Kidney epithelial cell (primary cell): Measurements from ENCODE around the gene LZTS3. TPM values are rescaled to one million over a fixed set of nuclear protein-coding genes. Genes with fewer than 3 reads are reported as not detected.

Experiments
- DNase-seq: peaks from one replicate; pipeline ENCODE4 v3.0.0-alpha.2; 2010; ENCODE audit warnings: low read depth
- H3K27me3 ChIP-seq: 2 replicates; pipeline ENCODE4 v1.6.0; 2011; ENCODE audit warnings: low read length; ENCODE audit not compliant: control insufficient read depth, insufficient read depth
- H3K36me3 ChIP-seq: 2 replicates; pipeline ENCODE4 v1.5.1; 2011; ENCODE audit warnings: low read length; ENCODE audit not compliant: control insufficient read depth, insufficient read depth
- H3K4me3 ChIP-seq: 2 replicates; pipeline ENCODE4 v1.5.1; 2011; ENCODE audit warnings: low read depth, mild to moderate bottlenecking, control low read depth, low read length
- CTCF ChIP-seq: IDR thresholded peaks from 2 replicates; pipeline ENCODE4 v1.5.1; 2011; ENCODE audit warnings: mild to moderate bottlenecking, moderate library complexity, low read length, control low read depth, inconsistent platforms; ENCODE audit not compliant: insufficient read depth, poor library complexity, severe bottlenecking
- total RNA-seq: library from RNA; depleted of rRNA; stranded (reverse); fragments of >200 nt; gene quantifications from 2 replicates; pipeline ENCODE4 v1.2.3, GENCODE V29; 2015

Gene LZTS3
- total RNA-seq, 1 donor from 2014 or later, result 10.4 TPM

- H3K4me3 ChIP-seq, result no peak overlapping the region
- H3K36me3 ChIP-seq, result no peaks in the 10 kb centered on the region
- TF ChIP-seq CTCF, result no peak
- H3K27me3 ChIP-seq, result no peaks in the 10 kb centered on the region
- no peak for DNase-seq
Measured at GRCh38 chr20:3150908-3151307, 22.4 kb downstream of the LZTS3 start.

DNA sequence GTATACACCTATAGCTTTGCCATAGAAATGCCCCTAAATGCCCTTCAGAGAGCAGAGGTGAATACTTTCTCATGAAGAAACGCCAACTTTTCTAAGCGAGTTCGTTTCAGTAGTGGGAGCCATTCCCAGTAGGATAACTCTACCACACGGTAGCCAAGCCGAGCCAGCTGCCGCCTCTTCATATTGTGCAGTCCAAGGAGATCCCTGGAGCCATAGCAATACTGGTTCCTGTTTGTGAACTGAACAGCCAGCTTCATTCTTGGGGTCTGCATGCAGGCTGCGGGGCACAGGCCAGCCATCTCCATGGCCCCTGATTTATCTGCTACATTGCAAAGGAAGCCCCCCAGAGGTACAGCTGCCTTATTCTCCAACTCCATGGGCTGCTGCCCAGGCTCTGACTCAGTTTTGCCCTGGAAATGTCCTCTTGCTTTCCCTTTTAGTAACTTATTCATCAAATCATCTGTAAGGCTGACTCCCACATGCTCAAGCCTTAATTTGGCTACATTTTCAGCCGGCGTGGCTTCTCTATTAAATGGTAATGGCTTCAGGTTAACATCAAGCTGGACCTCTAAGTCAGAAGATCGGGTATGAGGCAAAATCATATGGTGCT, 26.5 kb downstream of the LZTS3 start:
- Histone ChIP-seq H3K4me3 (no peak overlapping the region), H3K36me3 (no peaks in the 10 kb centered on the region), H3K27me3 (no peaks in the 10 kb centered on the region)
- TF ChIP-seq CTCF, result no peak
- no peak for DNase-seq

GRCh38 chr20:3141757-3142156, 31.6 kb downstream of the LZTS3 start:
- no peaks in the 10 kb centered on the region for H3K36me3 ChIP-seq
- no peak overlapping the region for H3K4me3 ChIP-seq
- no peak for DNase-seq
- no peak for TF ChIP-seq CTCF
- no peaks in the 10 kb centered on the region for H3K27me3 ChIP-seq

DNA sequence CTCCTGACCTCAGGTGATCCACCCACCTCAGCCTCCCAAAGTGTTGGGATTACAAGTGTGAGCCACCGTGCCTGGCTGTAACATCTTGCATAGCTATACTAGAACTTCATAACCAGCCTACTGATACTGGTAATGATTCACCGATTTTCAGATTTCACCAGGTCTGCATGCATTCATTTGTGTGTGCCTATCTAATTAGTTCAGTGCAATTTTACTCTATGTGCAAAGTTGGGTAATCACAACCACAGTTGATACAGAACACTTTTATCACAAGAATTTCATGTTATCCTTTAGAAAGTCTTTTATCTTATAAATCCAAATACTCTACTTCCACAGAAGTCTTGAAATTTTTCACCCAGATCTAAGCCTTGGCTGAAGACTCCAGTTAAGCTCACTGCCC, 35.9 kb downstream of the LZTS3 start:
- Histone ChIP-seq H3K4me3 (no peak overlapping the region), H3K36me3 (no peaks in the 10 kb centered on the region), H3K27me3 (no peaks in the 10 kb centered on the region)
- TF ChIP-seq CTCF, result no peak
- no peak for DNase-seq

- no peak for DNase-seq
- H3K27me3 ChIP-seq, result no peaks in the 10 kb centered on the region
- H3K4me3 ChIP-seq, result no peak overlapping the region
- no peaks in the 10 kb centered on the region for H3K36me3 ChIP-seq
- TF ChIP-seq CTCF, result no peak
Measured at GRCh38 chr20:3135507-3136070, 37.8 kb downstream of the LZTS3 start.

- no peak for TF ChIP-seq CTCF
- Histone ChIP-seq H3K36me3 (no peaks in the 10 kb centered on the region), H3K27me3 (no peaks in the 10 kb centered on the region), H3K4me3 (no peak overlapping the region)
- no peak for DNase-seq
Measured at GRCh38 chr20:3134151-3134550, 39.2 kb downstream of the LZTS3 start.
